Activated CD4-positive, alpha-beta T cell treated with anti-CD3 and anti-CD28 coated beads, Interleukin-2, Interleukin-4, amounts not matched to agents 100 ng/mL and 50 ng/mL, durations not matched to agents 16 hours and 8 hours (primary cell): ENCODE measurements around the gene SLC11A1.

ENCODE experiments used
- DNase-seq: peaks from one replicate; pipeline ENCODE4 v3.0.0-alpha.2; 2020; ENCODE audit warnings: low spot score

SLC11A1 gene

DNA sequence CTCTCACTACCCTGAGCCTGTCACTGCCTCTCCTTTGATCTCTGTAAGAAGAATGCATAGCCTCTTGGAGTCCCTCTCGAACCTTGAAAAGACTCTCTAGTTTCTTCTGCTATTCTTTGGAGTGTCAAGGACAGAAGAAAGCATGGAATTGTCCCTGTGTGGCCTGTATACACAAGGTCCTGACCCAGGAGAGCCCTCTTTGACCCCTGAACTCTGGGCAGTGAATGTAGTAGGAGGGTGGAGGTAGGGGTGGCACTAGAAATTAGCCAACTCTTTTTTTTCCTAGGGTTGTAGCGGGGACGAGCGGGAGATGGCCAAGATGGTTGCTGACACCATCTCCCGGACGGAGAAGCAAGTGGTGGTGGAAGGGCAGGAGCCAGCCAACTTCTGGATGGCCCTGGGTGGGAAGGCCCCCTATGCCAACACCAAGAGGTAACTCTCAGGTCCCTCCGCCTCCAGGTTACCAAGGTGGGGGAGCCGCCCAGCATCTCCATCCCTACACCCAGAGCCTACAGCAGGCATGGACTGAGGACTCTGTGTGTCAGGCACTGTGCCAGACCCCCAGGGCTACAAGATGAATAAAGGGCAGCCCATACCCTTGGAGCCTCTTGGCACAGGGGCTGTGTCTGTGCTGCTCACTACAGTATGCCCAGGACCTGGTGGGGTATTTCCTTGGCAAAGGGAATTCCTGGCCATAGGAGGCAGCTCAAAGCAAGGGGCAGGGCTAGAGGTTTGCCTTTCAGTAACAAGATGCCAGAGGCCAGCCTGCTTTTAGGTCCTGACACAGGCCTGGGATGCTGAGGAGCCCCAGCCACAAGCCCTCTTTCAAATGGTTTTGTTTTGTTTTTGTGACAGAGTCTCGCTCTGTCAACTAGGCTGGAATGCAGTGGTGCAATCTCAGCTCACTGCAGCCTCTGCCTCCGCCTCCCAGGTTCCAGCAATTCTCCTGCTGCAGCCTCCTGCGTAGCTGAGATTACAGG is 53.2 kb downstream of the SLC11A1 start:
- DNase-seq = no peak

DNA sequence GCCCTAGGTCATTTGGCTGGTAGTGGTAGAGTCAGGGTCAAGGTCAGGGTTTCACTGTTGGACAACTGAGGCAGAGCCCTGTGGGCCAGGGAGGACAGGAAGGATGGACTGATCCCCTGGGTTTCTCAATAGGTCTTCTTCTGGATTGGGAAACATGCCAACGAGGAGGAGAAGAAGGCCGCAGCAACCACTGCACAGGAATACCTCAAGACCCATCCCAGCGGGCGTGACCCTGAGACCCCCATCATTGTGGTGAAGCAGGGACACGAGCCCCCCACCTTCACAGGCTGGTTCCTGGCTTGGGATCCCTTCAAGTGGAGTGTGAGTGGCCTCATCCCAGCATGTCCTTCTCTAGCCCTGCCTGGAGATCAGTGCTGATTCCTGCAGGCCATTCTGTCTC is 54.9 kb downstream of the SLC11A1 start:
- no peak for DNase-seq

DNA sequence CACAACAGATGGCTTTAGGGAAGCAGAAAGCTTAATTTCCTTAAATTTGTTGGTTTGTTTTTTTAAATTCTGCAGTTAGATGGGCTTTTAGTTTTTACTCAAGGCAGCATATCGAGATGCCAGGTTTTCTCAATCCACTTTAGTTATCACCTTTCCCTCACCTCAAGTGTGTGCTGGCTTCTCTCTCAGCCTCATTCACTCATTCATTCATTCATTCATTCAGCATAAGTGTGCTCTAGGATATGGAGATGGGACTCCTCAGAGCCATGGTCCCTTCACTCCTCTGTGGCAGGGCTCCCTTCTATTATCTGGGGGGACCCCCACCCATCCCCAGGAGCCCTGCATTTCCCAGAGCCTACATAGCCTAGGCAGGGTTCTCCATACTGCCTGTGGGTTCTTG is 55.9 kb downstream of the SLC11A1 start:
- DNase-seq = no peak

DNA sequence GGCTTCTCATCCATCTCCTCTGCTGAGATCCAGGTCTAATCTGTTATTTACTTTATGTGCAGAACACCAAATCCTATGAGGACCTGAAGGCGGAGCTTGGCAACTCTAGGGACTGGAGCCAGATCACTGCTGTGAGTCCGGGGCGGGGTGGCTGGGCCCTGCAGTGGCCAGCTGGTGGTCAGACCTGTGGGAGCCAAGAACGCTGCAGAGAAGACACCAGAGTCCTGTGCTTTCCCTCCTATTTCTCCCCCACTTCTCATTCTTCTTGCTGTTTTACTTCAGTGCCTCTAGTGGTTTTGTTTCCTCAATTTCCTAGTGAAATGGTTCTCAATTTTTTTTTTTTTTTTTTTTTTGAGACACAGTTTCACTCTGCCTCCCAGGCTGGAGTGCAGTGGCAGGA is 56.5 kb downstream of the SLC11A1 start:
- no peak for DNase-seq

DNA sequence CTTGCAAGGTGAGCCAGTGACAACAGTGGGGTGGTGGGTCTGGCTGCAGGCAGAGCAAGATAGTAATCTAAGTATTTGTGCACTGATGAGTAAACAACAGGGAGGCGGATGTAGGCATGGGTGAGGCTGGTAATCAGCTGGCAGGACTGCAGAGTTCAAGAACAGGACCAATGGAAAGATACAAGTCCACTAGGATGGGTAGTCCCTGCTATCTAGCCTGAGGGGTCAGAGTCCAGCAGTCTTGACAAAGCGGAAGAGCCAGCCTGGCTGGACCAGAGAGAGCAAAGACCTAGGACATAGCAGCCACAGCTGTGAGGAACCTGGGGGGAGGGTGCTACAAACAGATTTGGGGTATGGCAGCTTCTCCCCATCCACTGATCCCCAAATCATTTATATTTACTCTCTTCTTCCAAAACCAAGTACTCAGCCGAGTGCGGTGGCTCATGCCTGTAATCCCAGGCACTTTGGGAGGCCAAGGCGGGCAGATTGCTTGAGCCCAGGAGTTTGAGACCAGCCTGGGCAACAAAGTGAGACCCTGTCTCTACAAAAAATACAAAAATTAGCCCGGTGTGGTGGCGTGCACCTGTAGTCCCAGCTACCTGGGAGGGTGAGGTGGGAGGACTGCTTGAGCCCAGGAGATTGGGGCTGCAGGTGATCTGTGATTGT is 62.8 kb downstream of the SLC11A1 start:
- DNase-seq = no peak

DNA sequence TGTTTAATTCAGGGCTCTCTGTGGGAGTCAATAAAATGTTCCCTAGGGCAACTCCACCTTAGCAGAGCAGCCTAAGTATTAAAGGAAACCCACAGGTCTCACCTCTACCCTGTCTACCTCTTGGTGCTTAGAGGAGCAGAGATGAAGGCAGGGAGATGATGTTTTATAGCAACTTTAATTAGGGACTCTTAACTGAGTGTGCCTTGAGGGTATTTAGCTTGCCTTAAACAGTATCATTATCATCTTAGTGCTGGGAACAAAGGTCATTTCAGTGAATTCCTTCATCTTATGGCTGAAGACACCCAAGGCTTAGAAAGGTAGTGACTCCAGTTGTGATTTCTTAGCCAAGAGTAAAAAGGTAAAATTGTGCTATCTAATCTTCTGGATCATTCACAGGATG is 63.5 kb downstream of the SLC11A1 start:
- DNase-seq = no peak
